CD4-positive, alpha-beta T cell (primary cell): ENCODE measurements around the gene NKAIN2. TPM values are rescaled to one million over a fixed set of nuclear protein-coding genes. Genes with fewer than 3 reads are reported as not detected.

Source experiments
- ATAC-seq: fragments of 200-7000 bp; cut with Tn5 transposase; one replicate; pipeline ENCODE4 v1.10.0; 2022; ENCODE audit warnings: mild to moderate bottlenecking; ENCODE audit not compliant: poor library complexity
- CTCF ChIA-PET: fragments of 350-600 bp; sonication (Branson Sonifier 250); formaldehyde crosslinking; loops from one replicate; lab custom pipeline; 2021; ENCODE audit warnings: antibody characterized with exemption, inconsistent platforms; lab: Charles Lee
- POLR2A ChIA-PET: fragments of 350-600 bp; sonication (Branson Sonifier 250); formaldehyde crosslinking; loops from one replicate; lab custom pipeline; 2021; ENCODE audit warnings: antibody characterized with exemption, inconsistent platforms; lab: Charles Lee
- DNase-seq, 14 experiments: peaks; one replicate each; pipeline ENCODE4 v3.0.0-alpha.2; 2013 to 2020; ENCODE audit warnings: mixed read lengths in 2 of 14
- H3K27ac ChIP-seq, 2 donors: one replicate each; pipeline versions ENCODE4 v1.5.1 to v1.7.0; 2013; ENCODE audit warnings: low read length in 2 of 2, low read depth in 1 of 2, mild to moderate bottlenecking in 1 of 2
- H3K27me3 ChIP-seq, 2 experiments: 1 replicate in 1 of 2; 2 replicates in 1 of 2; pipeline versions ENCODE4 v1.6.1 to v1.7.0; 2013; ENCODE audit warnings: low read length in 2 of 2, control low read depth in 1 of 2, mild to moderate bottlenecking in 1 of 2, moderate library complexity in 1 of 2; ENCODE audit not compliant: insufficient read depth in 2 of 2, control insufficient read depth in 1 of 2
- H3K36me3 ChIP-seq: one replicate; pipeline ENCODE4 v1.6.1; 2013; ENCODE audit warnings: low read length, control low read depth; ENCODE audit not compliant: insufficient read depth
- H3K4me1 ChIP-seq: one replicate; pipeline ENCODE4 v1.6.1; 2013; ENCODE audit warnings: low read length, control low read depth; ENCODE audit not compliant: insufficient read depth
- H3K4me3 ChIP-seq: one replicate; pipeline ENCODE4 v1.5.1; 2013; ENCODE audit warnings: mild to moderate bottlenecking, low read length, moderate library complexity
- H3K9me3 ChIP-seq, 2 experiments: 1 replicate in 1 of 2; 2 replicates in 1 of 2; pipeline versions ENCODE4 v1.6.1 to v1.7.0; 2013; ENCODE audit warnings: low read length in 2 of 2, mild to moderate bottlenecking in 2 of 2, control low read depth in 1 of 2, moderate library complexity in 1 of 2; ENCODE audit not compliant: control insufficient read depth in 1 of 2, insufficient read depth in 1 of 2
- H3K27ac Mint-ChIP-seq: one replicate; pipeline ENCODE4 v1.8.0; 2020; ENCODE audit warnings: mixed read lengths
- H3K27me3 Mint-ChIP-seq: one replicate; pipeline ENCODE4 v1.8.0; 2021; ENCODE audit warnings: mixed read lengths
- H3K36me3 Mint-ChIP-seq: one replicate; pipeline ENCODE4 v1.8.0; 2021; ENCODE audit warnings: low read depth, mixed read lengths
- H3K4me1 Mint-ChIP-seq: one replicate; pipeline ENCODE4 v1.8.0; 2021; ENCODE audit warnings: low read depth, mixed read lengths
- H3K4me3 Mint-ChIP-seq: one replicate; pipeline ENCODE4 v1.8.0; 2020; ENCODE audit warnings: mild to moderate bottlenecking, mixed read lengths
- H3K9me3 Mint-ChIP-seq: one replicate; pipeline ENCODE4 v1.8.0; 2020; ENCODE audit warnings: mixed read lengths
- intact Hi-C, 2 experiments: fragments of 100-400 bp; cut with DNase I in 1 of 2; cut with micrococcal nuclease in 1 of 2; formaldehyde crosslinking; loops; one replicate each; pipeline versions ENCODE4 v1.15.1 to v1.9.0; 2023 to 2025; cut with DNase I, micrococcal nuclease
- total RNA-seq, 174 experiments: library from RNA in 2 of 174; stranded (reverse) in 2 of 174; gene quantifications; one replicate each; pipeline ENCODE4 v1.2.3 and lab custom pipeline; 2021 to 2026
- TF ChIP-seq, protein P1 (sequence below): fragments of 200-600 bp; IDR thresholded peaks from one replicate; pipeline ENCODE4 v1.8.0; 2022; ENCODE audit warnings: antibody characterized with exemption, mild to moderate bottlenecking

Gene NKAIN2
- total RNA-seq, 2 experiments from 2014 or later = not detected

GRCh38 chr6:123898665-123899064 lies 95.0 kb downstream of the NKAIN2 start:
- Histone ChIP-seq H3K4me3 (no peak overlapping the region), H3K9me3 (peaks cover 0 to under 1% of the 10 kb centered on the region in 2 experiments), H3K27ac (no peak overlapping the region), H3K27me3 (no peaks in the 10 kb centered on the region), H3K36me3 (no peaks in the 10 kb centered on the region), H3K4me1 (no peaks in the 10 kb centered on the region)
- POLR2A ChIA-PET = no interaction called here
- ATAC-seq = no peak
- intact Hi-C loops = no loop called here
- Mint-ChIP-seq H3K4me3 (no peak overlapping the region), H3K27ac (no peak overlapping the region), H3K36me3 (no peaks in the 10 kb centered on the region), H3K9me3 (peaks cover 4% of the 10 kb centered on the region), H3K4me1 (no peaks in the 10 kb centered on the region), H3K27me3 (no peaks in the 10 kb centered on the region)
- CTCF ChIA-PET = no interaction called here
- TF ChIP-seq, protein P1, sequence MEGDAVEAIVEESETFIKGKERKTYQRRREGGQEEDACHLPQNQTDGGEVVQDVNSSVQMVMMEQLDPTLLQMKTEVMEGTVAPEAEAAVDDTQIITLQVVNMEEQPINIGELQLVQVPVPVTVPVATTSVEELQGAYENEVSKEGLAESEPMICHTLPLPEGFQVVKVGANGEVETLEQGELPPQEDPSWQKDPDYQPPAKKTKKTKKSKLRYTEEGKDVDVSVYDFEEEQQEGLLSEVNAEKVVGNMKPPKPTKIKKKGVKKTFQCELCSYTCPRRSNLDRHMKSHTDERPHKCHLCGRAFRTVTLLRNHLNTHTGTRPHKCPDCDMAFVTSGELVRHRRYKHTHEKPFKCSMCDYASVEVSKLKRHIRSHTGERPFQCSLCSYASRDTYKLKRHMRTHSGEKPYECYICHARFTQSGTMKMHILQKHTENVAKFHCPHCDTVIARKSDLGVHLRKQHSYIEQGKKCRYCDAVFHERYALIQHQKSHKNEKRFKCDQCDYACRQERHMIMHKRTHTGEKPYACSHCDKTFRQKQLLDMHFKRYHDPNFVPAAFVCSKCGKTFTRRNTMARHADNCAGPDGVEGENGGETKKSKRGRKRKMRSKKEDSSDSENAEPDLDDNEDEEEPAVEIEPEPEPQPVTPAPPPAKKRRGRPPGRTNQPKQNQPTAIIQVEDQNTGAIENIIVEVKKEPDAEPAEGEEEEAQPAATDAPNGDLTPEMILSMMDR = no peak
- DNase-seq = no peak

GRCh38 chr6:123899745-123900144 lies 96.1 kb downstream of the NKAIN2 start:
- ChIA-PET CTCF (no interaction called here), POLR2A (no interaction called here)
- ATAC-seq = no peak
- no peak overlapping the region for H3K27ac ChIP-seq
- H3K9me3 ChIP-seq = peaks cover 0 to 4% of the 10 kb centered on the region in 2 experiments
- H3K36me3 ChIP-seq = no peaks in the 10 kb centered on the region
- Mint-ChIP-seq H3K9me3 (peaks cover 4% of the 10 kb centered on the region), H3K27me3 (no peaks in the 10 kb centered on the region), H3K4me1 (no peaks in the 10 kb centered on the region), H3K36me3 (no peaks in the 10 kb centered on the region), H3K4me3 (no peak overlapping the region), H3K27ac (no peak overlapping the region)
- TF ChIP-seq, protein P1 = no peak
- DNase-seq = no peak
- H3K4me1 ChIP-seq = no peaks in the 10 kb centered on the region
- H3K4me3 ChIP-seq = no peak overlapping the region
- intact Hi-C loops = no loop called here
- no peaks in the 10 kb centered on the region for H3K27me3 ChIP-seq

- Mint-ChIP-seq H3K27ac (no peak overlapping the region), H3K9me3 (peaks cover 4% of the 10 kb centered on the region), H3K27me3 (no peaks in the 10 kb centered on the region), H3K36me3 (no peaks in the 10 kb centered on the region), H3K4me1 (no peaks in the 10 kb centered on the region), H3K4me3 (no peak overlapping the region)
- Histone ChIP-seq H3K4me1 (no peaks in the 10 kb centered on the region), H3K27ac (no peak overlapping the region), H3K27me3 (no peaks in the 10 kb centered on the region), H3K9me3 (peaks cover 0 to 4% of the 10 kb centered on the region in 2 experiments), H3K4me3 (no peak overlapping the region), H3K36me3 (no peaks in the 10 kb centered on the region)
- TF ChIP-seq, protein P1 = no peak
- ChIA-PET CTCF (no interaction called here), POLR2A (no interaction called here)
- ATAC-seq = no peak
- no peak for DNase-seq
- intact Hi-C loops = no loop called here
Measured at GRCh38 chr6:123901436-123901835, 97.8 kb downstream of the NKAIN2 start.
